A673 (cell line): ENCODE data around the gene SIK3.

Source experiments
- CTCF ChIP-seq: fragments of 300-800, 200-600 bp; sonication (generic); conservative IDR thresholded peaks from 2 replicates; pipeline ENCODE4 v1.5.1; 2017; ENCODE audit warnings: low read depth, mild to moderate bottlenecking, antibody characterized with exemption, low read length, moderate library complexity, mixed read lengths
- EZH2 ChIP-seq: fragments of 200-600 bp; sonication (generic); IDR thresholded peaks from 2 replicates; pipeline ENCODE4 v1.6.1; 2017; ENCODE audit warnings: borderline replicate concordance, low read depth, mild to moderate bottlenecking, mixed read lengths, antibody characterized with exemption, low read length; ENCODE audit not compliant: poor library complexity, severe bottlenecking

GRCh38 chr11:117020287-117020686, 77.9 kb downstream of the SIK3 start:
- no peak for TF ChIP-seq CTCF
- TF ChIP-seq EZH2: no peak
